Endothelial cell of umbilical vein (primary cell): ENCODE results near the gene NRDC. TPM values are rescaled to one million over a fixed set of nuclear protein-coding genes. Genes with fewer than 3 reads are reported as not detected.

ENCODE experiments used
- BruUV-seq: library from RNA; stranded (reverse); fragments of 400-500 nt; replicated peaks from 2 replicates; lab custom pipeline; 2021; lab: Mats Ljungman, UMichigan
- CTCF ChIA-PET: fragments of 300-600, 350-600 bp; sonication (Branson Sonifier 250); formaldehyde crosslinking; loops from one replicate; lab custom pipeline; 2021; ENCODE audit warnings: antibody characterized with exemption, inconsistent platforms; lab: Charles Lee
- POLR2A ChIA-PET: fragments of 300-600, 350-600 bp; sonication (Branson Sonifier 250); formaldehyde crosslinking; loops from one replicate; lab custom pipeline; 2021; ENCODE audit warnings: antibody characterized with exemption, inconsistent platforms; lab: Charles Lee
- DNase-seq: peaks from one replicate; pipeline ENCODE4 v3.0.0-alpha.2; 2011; ENCODE audit warnings: low read depth, low spot score
- FAIRE-seq: peaks from 2 replicates; lab custom pipeline; 2011; peaks lifted over from hg19 to GRCh38; lab: Jason Lieb, UNC
- H2AFZ ChIP-seq: 2 replicates; pipeline ENCODE4 v1.6.0; 2012; ENCODE audit warnings: low read depth, low read length, control low read depth, inconsistent platforms
- H3K27ac ChIP-seq: 2 replicates; pipeline ENCODE4 v1.5.1; 2011; ENCODE audit warnings: low read depth, mild to moderate bottlenecking, control low read depth, low read length, moderate library complexity; ENCODE audit not compliant: insufficient read depth
- H3K27me3 ChIP-seq, 2 experiments: 2 replicates each; pipeline versions ENCODE4 v1.6.0 to v1.6.1; 2011; ENCODE audit warnings: low read length in 2 of 2, mixed read lengths in 1 of 2; ENCODE audit not compliant: control insufficient read depth in 2 of 2, insufficient read depth in 2 of 2
- H3K36me3 ChIP-seq, 2 experiments: 2 replicates in 1 of 2; 3 replicates in 1 of 2; pipeline ENCODE4 v1.5.1; 2011; ENCODE audit warnings: low read length in 2 of 2, mild to moderate bottlenecking in 1 of 2, moderate library complexity in 1 of 2; ENCODE audit not compliant: control insufficient read depth in 2 of 2, insufficient read depth in 2 of 2; ENCODE audit errors: extremely low read depth in 1 of 2
- H3K4me1 ChIP-seq: 3 replicates; pipeline ENCODE4 v1.5.1; 2011; ENCODE audit warnings: mild to moderate bottlenecking, low read length; ENCODE audit not compliant: control insufficient read depth, insufficient read depth; ENCODE audit errors: extremely low read depth
- H3K4me2 ChIP-seq: 2 replicates; pipeline ENCODE4 v1.6.1; 2011; ENCODE audit warnings: low read length, control low read depth, mixed read lengths; ENCODE audit not compliant: insufficient read depth
- H3K4me3 ChIP-seq, 3 experiments: fragments of 200-600 bp in 1 of 3; sonication (generic), shearing (Covaris generic) in 1 of 3; replicated peaks in 1 of 3; 2 replicates each; pipeline ENCODE4 v1.5.1; 2011 to 2016; ENCODE audit warnings: control low read depth in 3 of 3, low read length in 3 of 3, mild to moderate bottlenecking in 2 of 3, inconsistent platforms in 1 of 3, low read depth in 1 of 3, moderate library complexity in 1 of 3; ENCODE audit not compliant: insufficient read depth in 1 of 3
- H3K79me2 ChIP-seq: 2 replicates; pipeline ENCODE4 v1.6.0; 2012; ENCODE audit warnings: low read length, inconsistent platforms; ENCODE audit not compliant: control insufficient read depth, insufficient read depth
- H3K9ac ChIP-seq: replicated peaks from 2 replicates; pipeline ENCODE3; 2011; ENCODE audit warnings: low read length, control low read depth; ENCODE audit not compliant: insufficient read depth; ENCODE audit errors: extremely low read depth
- H3K9me1 ChIP-seq: replicated peaks from 3 replicates; pipeline ENCODE4 v1.6.0; 2011; ENCODE audit warnings: mild to moderate bottlenecking, low read length; ENCODE audit not compliant: control insufficient read depth, insufficient read depth; ENCODE audit errors: extremely low read depth
- H3K9me3 ChIP-seq: replicated peaks from 2 replicates; pipeline ENCODE4 v1.5.1; 2012; ENCODE audit warnings: low read length, inconsistent platforms; ENCODE audit not compliant: control insufficient read depth, insufficient read depth
- H4K20me1 ChIP-seq: replicated peaks from 2 replicates; pipeline ENCODE3; 2011; ENCODE audit warnings: mild to moderate bottlenecking, low read length; ENCODE audit not compliant: control insufficient read depth, insufficient read depth; ENCODE audit errors: extremely low read depth
- FOS ChIP-seq: IDR thresholded peaks from 2 replicates; pipeline ENCODE4 v1.6.1; 2011; ENCODE audit warnings: mild to moderate bottlenecking, low read length, moderate library complexity, borderline replicate concordance; ENCODE audit not compliant: insufficient read depth
- JUN ChIP-seq: IDR thresholded peaks from 2 replicates; pipeline ENCODE4 v1.6.1; 2011; ENCODE audit warnings: borderline replicate concordance, low read depth; ENCODE audit not compliant: insufficient read length, insufficient read depth
- MAX ChIP-seq: IDR thresholded peaks from 2 replicates; pipeline ENCODE4 v1.6.1; 2011; ENCODE audit not compliant: insufficient read depth, insufficient read length
- POLR2AphosphoS5 ChIP-seq: IDR thresholded peaks from 2 replicates; pipeline ENCODE4 v1.6.1; 2012; ENCODE audit warnings: low read depth, mild to moderate bottlenecking, control low read depth, low read length, moderate library complexity; ENCODE audit not compliant: insufficient read depth
- dilution Hi-C: fragments of 300-500 bp; cut with MboI; formaldehyde crosslinking; loops from one replicate; pipeline ENCODE4 v1.15.0; 2019; ENCODE audit warnings: low sequenced_read_pairs; ENCODE audit not compliant: extremely low pct_ligation_motif_present
- intact Hi-C: fragments of 100-400 bp; cut with micrococcal nuclease; formaldehyde crosslinking; loops from one replicate; pipeline ENCODE4 v1.10.0; 2022
- polyA plus RNA-seq, 4 experiments: library from polyadenylated mRNA; depleted of rRNA in 3 of 4; stranded (reverse) in 3 of 4; unstranded in 1 of 4; fragments of >200 nt; gene quantifications; 2 replicates each; pipeline versions ENCODE4 v1.2.1 to v1.2.3, GENCODE V29; 2011 to 2012; ENCODE audit warnings: missing spikeins in 1 of 4
- total RNA-seq: library from RNA; stranded (reverse); gene quantifications from 2 replicates; pipeline ENCODE4 v1.2.3, GENCODE V29; 2021
- TF ChIP-seq, protein P1 (sequence below), 2 donors: IDR thresholded peaks; 1 replicate in 1 of 2; 2 replicates in 1 of 2; pipeline ENCODE4 v1.5.1; 2011; ENCODE audit warnings: low read length in 2 of 2, mild to moderate bottlenecking in 2 of 2, moderate library complexity in 2 of 2, control low read depth in 1 of 2, inconsistent platforms in 1 of 2, low read depth in 1 of 2; ENCODE audit not compliant: insufficient read depth in 1 of 2; ENCODE audit errors: extremely low read depth in 1 of 2

Gene NRDC
- total and polyA plus RNA-seq, 2 donors (not counting 3 experiments of a cell fraction or from before 2014, with no cell fraction given) = 41.8 to 146 TPM

GRCh38 chr1:51794260-51794659 is 84.3 kb downstream of the NRDC start:
- DNase-seq = no peak
- FAIRE-seq = no peak
- CTCF ChIA-PET = interaction anchor here (0.9 kb wide), 2 partner anchors 11 to 20 kb away, joined by 3 read pairs; no protein-coding TSS in a partner anchor

More at GRCh38 chr1:51794260-51794659, 84.3 kb downstream of the NRDC start:
- dilution Hi-C loops (no loop called here), intact Hi-C loops (no loop called here)
- no peaks in the 10 kb centered on the region for H4K20me1 ChIP-seq
- H3K9me3 ChIP-seq = no peaks in the 10 kb centered on the region
- H3K4me3 ChIP-seq = no peak overlapping the region
- H3K9ac ChIP-seq = no peak overlapping the region
- no peak overlapping the region for H3K27ac ChIP-seq
- POLR2A ChIA-PET = no interaction called here
- peaks cover 35 to 39% of the 10 kb centered on the region in 2 experiments for H3K36me3 ChIP-seq
- H3K9me1 ChIP-seq = no peaks in the 10 kb centered on the region
- no peaks in the 10 kb centered on the region for H3K4me1 ChIP-seq
- no peak overlapping the region for H2AFZ ChIP-seq
- H3K27me3 ChIP-seq = no peaks in the 10 kb centered on the region
- H3K79me2 ChIP-seq = no peaks in the 10 kb centered on the region
- no peak for TF ChIP-seq FOS
- TF ChIP-seq POLR2AphosphoS5 = no peak
- TF ChIP-seq MAX = no peak
- no peak for TF ChIP-seq JUN
- TF ChIP-seq, protein P1, sequence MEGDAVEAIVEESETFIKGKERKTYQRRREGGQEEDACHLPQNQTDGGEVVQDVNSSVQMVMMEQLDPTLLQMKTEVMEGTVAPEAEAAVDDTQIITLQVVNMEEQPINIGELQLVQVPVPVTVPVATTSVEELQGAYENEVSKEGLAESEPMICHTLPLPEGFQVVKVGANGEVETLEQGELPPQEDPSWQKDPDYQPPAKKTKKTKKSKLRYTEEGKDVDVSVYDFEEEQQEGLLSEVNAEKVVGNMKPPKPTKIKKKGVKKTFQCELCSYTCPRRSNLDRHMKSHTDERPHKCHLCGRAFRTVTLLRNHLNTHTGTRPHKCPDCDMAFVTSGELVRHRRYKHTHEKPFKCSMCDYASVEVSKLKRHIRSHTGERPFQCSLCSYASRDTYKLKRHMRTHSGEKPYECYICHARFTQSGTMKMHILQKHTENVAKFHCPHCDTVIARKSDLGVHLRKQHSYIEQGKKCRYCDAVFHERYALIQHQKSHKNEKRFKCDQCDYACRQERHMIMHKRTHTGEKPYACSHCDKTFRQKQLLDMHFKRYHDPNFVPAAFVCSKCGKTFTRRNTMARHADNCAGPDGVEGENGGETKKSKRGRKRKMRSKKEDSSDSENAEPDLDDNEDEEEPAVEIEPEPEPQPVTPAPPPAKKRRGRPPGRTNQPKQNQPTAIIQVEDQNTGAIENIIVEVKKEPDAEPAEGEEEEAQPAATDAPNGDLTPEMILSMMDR (IDR thresholded peaks at IDR 0.05; ENCODE audit: extremely low read depth in 1 of 2, insufficient read depth in 1 of 2, low read depth in 1 of 2, low read length in 2 of 2) = no peak
- no peak overlapping the region for H3K4me2 ChIP-seq
- no TSS peak for BruUV-seq
